DMS153 treated with DMSO at 0.1 percent for 48 hours (cell line): ENCODE measurements around the gene MIA2.
"Not testable (repeated sequence)": the region's sequence is repeated elsewhere in the genome, so short reads cannot be mapped to it uniquely, and the experiment has no call there.

Experiments used
- DNase-seq: peaks from one replicate; lab custom pipeline; 2025; ENCODE audit not compliant: unreplicated experiment; lab: John Stamatoyannopoulos, UW

MIA2 gene

DNA sequence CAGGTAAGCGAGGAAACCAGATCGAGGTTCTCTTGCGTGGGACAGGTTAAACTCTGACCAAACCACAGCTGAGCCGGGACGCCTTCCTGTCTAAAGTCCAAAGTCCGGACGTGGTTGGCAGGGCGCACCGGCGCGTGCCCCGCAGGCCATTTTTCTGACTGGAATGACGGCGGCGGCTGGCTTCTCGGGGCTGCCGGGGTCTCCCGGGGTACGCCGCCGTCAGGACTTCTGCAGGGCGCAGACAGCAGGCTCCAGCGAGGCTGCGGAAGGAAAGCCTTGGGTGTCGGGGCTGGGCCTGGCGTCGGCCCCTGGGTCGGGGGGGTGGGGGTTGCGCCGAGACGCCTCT, 32.8 kb downstream of the MIA2 start:
- DNase-seq: peak; percentile 43

DNA sequence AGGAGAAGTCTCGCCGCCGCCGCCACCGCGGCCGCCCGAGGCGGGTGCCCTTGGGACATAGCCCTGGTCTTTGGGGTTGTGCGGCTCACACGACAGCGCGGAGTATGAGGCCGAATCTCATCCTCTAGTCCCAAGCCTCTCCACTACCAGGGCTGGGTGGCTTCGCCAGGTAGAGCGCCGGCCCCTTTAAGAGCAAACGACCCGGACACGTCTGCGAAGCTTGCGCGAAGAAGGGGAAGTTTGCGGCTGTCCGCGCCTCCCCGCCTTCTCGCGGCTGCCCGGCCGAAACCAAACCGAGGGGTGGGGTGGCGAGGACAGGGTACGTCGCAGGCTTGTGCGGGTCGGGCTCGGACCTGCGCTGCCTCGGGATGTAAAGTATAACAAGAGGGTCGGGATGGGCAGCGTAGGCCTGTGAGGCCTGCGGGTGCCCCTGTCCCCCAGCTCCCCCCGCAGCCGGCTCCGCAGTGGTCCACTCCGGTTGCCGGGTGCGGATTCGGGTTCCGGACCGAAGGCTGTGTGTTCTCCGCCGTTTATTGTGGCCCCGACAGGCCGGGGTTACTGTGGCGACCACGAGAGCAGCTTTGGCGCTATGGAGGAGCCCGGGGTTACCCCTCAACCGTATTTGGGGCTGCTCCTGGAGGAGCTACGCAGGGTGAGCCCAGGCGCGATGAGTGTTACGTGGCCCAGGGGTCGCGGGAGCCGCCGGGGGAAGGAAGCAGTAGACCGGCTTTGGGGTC, 33.3 kb downstream of the MIA2 start:
- peak; percentile 55 for DNase-seq

DNA sequence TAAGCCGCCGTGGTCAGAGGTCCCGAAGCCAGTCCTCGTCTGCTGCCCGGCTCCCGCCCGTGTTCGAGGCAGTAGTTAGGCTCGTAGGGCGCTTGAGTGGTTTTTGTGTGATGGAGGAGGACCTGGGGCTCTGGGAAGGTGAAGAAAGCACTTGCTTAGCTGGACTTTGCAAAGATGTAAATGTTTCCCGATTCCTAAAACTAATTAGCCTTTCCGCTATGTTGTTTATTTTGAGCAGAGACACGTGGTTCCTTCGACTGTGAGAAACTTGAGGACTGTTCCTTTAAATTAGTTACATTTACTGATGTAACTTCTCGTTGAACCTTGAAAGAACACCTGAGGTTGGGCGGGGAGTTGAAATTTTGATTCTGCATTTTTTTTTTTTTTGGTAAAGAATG, 33.9 kb downstream of the MIA2 start:
- DNase-seq: peak; percentile 22

DNA sequence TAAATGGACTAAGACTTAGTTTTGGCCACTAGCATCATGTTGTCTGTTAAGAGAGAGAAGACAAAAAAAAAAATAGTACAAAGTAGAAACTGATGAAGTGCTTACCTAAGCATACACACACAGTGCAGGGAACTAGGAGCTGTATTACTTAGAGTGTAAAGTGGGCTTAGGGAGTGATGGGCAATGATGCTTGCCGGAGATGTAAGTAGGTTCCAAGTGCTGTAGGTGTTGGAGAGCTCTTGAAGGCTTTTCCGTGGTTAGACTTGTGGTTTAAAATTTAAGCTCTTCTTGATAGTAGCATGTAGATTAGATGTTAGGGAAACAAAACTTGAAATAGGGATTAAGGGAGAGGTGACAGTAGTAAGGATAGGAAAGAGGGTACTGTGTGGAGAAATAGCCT, 34.7 kb downstream of the MIA2 start:
- no peak for DNase-seq

DNA sequence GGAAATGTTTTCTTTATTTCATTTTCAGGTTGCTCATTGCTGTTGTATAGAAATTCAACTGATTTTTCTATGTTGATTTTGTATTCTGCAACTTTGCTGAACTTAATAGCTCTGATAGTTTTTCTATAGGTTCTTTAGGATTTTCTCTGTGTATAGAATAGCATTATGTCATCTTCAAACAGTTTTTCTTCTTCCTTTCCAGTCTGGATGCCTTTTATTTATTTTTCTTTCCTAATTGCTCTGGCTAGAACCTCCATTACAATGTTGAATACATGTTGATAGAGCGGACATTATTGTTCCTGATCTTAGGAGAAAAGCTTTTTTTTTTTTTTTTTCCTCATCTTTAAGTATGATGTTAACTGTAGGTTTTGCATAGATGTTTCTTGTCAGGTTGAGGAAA, 39.2 kb downstream of the MIA2 start:
- no peak for DNase-seq

DNA sequence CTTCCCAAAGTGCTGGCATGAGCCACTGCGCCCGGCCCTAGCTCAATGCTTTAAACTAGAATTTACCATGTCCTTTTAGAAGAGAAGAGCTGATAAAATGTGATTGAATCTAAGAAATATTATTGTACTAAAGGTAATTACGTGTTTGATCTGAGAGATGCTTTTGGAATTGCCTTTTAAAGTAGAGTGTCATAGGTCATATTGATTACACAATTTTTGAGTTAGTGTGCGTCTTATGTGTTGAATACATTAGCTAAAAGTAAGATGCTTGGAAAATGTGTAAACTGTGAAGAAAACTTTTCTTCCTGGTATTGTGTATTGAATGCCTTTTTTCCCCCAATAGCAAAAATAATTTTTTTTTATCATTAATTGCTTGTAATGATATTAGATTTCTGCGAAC, 41.7 kb downstream of the MIA2 start:
- DNase-seq: no peak

DNA sequence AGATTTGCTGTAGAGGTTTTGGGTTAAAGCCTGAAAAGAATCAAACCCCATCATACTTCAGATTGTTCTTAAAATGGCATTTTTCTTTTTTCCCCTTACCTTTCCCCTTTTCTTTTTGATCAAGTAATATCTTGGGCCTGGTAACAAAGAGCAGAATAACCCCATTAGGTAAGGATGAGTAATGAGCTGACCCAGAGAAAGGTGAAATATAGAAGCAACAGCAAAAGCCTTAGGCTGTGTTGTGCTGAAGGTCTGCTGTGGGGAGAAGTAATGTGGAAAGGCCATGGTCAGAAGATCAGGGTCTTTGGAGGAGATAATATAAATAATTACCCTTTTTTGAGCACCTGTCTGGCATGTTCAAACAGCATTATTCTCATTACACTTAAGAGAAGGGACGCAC, 42.3 kb downstream of the MIA2 start:
- no peak for DNase-seq

DNA sequence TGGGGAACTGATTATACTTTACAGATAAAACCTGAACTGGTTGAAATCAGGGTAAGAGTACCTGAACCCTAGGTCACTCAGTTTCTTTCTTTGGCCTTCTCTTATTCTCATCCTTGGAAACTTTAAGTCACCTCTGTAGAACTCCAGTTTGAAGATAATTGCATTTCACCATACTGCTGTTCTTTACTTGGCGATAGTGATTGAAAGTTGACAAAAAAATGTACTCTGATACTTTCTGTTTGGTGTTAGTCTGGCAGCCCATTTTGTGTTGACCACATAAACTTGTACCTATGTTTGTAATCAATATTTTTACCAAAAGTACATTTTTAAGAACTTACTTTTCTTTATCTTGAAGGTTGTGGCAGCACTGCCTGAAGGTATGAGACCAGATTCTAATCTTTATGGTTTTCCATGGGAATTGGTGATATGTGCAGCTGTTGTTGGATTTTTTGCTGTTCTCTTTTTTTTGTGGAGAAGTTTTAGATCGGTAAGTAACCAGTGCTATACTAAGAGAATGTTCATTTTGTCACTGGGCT, 42.9 kb downstream of the MIA2 start:
- no peak for DNase-seq

DNA sequence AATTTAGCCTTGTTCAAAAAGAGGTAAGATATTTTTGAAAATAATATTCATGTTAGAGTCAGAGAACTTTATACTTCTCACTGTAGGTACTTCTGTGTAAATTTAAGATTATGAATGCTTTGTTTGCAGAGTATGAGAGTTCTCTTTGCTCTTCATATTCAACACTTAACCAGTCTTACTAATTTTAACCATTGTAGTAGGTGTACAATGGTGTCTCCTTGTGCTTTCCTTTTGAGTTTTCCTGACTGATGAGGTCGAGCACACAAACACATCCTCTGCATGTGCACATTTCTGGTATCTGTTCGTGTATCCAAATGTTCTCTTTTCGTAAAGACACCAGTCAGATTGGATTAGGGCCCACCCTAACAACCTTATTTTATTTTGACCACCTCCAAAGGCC, 45.8 kb downstream of the MIA2 start:
- DNase-seq: no peak

DNA sequence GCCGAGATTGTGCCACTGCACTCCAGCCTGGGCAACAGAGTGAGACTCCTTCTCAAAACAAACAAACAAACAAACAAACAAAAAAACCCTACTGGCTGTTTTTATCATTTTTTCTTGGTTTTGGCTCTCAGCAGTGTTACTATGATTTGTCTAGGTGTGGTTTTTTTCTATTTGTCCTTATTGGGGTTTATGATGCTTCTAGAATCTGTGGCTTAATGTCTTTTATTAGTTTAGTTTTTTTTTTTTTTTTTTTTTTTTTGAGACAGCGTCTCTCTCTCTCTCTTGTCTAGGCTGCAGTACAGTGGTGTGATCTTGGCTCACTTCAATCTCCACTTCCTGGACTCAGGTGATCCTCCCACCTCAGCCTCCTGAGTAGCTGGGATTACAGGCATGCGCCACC, 47.0 kb downstream of the MIA2 start:
- not testable (repeated sequence) for DNase-seq

DNA sequence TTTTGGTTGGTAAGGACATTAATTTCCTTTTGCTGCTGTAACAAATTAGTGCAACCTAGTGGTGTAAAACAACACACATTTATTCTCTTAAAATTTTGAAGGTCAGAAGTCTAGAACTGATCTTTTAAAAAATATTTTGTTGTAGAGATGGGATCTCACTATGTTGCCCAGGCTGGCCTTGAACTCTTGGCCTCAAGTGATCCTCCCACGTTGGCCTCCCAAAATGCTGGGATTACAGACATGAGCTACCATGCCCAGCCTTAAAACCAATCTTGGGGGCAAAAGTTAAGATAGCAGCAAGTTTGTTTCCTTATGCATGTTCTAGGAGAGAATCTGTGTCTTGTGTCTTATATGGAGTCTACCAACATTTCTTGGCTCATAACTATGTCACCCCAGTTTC, 55.8 kb downstream of the MIA2 start:
- DNase-seq: no peak

DNA sequence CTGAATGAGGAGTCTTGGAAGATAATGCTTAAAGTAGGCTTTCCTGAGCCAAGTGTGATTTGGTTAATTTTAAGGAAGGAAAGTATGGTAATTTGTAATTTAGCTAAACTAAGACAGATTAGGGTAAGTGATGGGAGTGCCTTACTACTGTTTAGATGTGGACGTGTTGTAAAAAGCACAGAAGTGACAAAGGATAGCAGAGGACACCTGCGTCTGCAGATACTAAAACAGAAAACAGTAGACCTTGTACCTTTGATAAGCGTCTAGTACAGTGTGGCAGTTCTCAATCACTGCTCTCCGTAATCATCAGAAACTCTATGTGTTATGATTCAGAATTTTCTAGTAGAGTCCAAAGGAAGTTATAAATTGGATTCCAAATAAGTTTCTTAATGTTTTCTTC, 58.0 kb downstream of the MIA2 start:
- no peak for DNase-seq

DNA sequence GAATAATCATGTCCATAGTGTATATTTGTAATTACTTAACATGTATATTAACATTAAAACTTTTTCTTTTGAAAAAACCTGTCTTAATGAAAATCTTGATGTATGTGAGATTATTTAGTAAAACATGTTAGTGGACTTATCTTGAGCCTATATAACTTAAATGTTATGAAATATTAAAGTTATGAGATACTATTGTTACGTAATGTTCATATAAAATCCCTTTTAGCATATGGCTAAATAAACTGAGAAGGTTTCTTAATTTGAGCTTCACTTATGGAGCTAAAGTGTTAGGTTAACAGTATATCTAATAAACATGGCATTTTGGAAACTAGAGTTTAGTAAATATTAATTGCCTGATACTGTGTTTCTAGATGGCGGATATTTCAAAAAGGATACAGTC, 59.9 kb downstream of the MIA2 start:
- no peak for DNase-seq

DNA sequence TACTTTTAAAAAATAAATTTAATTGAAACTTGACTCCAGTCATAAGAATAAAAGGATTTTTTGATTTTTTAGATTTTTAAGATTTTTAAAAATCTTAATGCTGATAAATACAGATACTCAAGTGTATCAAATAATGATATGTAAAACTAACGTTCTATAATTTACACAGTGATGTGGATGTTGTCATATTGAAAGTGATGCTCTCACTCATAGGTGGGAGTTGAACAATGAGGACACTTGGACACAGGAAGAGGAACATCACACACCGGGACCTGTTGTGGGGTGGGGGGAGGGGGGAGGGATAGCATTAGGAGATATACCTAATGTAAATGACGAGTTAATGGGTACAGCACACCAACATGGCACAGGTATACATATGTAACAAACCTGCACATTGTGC, 66.7 kb downstream of the MIA2 start:
- DNase-seq: not testable (repeated sequence)

DNA sequence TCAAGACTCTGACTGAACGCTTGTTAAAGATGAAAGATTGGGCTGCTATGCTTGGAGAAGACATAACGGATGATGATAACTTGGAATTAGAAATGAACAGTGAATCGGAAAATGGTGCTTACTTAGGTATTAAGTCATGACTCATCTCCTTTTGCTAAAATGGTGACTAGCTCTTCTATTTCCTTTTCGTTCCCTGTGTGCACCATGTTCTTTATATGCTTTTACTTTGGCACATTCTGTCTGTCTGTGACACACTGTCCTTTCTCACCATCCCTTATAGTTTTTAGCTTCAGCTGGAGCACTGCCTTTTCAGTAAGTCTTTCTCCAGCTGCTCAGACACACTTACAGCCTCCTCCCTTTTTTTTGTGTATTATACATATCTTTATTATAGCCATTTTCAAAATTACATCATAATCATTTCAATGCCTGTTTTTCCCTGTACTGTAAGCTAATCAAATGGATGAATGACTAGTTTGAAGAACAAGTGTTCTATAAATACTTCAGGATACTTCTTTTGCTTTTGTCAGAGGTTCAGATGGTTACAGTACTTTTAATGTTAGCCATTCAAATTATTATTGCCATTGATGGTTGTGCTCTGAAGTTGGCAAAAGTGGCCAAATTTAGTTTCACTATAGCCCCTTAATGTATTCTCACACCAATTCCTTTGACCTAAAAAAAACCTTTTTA, 68.6 kb downstream of the MIA2 start:
- DNase-seq: no peak

DNA sequence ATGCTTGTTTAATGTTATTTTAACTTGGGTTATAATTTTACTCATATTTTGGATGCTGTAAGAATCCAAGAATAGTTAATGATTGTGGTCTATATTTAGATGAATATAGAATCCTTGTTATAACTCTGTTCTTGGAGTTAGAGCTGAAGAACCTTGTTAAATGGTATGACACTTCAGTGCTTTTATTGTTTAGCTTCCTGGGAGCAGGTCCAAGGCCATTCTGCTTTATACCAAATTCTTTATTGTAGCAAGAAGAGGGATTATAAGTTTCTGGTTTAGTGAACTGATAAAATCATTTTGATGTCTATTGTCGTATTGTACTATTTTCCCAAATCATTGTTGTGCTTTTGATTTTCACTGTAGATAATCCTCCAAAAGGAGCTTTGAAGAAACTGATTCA, 69.4 kb downstream of the MIA2 start:
- no peak for DNase-seq

DNA sequence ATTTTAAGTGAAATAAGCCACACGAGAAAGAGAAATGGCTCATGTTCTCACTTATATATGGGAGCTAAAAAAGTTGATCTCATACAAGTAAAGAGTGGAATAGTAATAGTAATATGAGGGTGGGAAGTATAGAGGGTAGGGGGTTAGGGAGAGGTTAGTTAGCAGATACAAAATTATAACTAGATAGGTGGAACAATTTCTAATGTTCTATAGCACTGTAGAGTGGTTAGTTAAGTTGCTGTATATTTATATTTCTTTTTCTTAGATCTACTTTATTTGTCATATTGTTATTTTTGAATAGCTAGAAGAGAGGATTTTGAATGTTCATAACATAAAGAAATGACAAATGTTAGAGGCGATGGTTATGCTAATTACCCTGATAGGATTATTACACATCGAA, 74.1 kb downstream of the MIA2 start:
- no peak for DNase-seq

DNA sequence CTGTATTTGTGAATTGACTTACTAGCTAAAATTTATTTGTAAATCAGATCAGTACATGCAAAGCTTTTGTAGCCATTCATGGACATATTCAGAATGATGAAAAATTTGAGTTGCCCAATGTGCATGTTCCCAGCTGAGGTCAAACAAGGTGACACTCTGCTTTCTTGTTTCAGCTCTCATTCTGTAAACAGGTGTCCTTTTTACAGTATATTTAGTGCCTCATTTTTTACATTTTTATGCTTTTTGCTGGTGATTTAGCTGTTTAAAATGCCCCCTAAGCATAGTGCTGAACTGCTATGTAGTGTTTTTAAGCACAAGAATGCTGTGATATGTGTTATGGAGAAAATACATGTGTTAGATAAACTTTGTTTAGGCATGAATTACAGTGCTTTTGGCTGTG, 76.3 kb downstream of the MIA2 start:
- DNase-seq: no peak

DNA sequence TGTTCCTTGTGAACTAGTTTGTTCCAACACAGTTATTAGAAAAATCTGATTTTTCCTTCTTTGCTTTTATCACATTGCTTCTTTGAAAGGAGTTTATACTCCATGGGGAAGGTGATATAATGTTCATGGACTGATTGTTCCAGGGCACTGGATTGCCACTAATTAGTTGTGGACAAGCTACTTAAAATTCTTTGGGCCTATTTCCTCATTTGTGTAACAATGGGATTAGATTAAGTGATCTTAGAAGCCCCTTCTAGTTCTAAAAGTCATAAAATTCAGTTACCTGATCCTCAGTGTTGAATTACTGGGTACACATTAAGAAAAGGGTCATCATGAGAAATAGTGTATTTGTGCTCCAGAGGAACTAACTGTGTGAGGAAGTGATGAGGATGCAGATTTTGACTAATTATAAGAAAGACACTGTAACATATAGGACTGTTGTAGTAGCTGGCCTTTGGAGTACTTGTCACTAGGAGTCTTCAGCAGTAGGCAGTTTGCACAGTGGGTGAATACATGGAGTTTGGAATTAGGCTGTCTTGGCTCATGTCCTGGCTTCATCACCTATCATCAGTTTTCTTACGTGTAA, 82.2 kb downstream of the MIA2 start:
- DNase-seq: no peak

DNA sequence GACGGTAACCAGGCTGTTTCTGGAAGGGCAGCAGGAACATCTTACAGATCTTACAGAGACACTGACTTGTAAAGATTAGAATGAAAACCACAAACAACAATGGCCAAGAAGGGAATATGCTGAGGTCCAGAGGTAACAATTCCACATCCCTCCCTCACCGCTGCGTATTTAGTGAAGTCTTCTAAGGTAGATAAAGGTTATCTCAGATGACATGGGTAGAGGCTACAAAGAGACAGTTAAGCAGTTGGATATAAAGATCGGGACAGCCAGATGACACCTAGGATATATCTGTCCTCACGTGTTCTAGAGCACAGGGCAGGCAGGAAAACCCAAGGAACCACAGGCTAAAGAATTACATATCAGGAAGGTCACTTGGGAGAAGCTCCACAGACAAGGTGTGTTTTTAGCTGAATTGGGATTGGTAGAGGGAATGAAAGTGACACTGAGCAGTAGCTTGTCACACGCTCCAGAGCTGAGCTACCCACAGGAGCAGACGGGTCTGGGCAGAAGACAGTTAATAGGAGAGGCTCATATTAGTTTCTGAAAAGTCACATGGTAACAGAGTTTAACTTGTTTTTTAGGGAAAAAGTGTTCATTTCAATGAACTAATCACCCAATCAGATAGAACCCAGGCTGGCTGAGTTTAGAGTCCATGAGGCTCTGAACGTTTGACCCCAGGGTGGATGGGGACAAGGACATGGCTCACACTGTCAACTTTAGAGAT, 83.3 kb downstream of the MIA2 start:
- DNase-seq: no peak

DNA sequence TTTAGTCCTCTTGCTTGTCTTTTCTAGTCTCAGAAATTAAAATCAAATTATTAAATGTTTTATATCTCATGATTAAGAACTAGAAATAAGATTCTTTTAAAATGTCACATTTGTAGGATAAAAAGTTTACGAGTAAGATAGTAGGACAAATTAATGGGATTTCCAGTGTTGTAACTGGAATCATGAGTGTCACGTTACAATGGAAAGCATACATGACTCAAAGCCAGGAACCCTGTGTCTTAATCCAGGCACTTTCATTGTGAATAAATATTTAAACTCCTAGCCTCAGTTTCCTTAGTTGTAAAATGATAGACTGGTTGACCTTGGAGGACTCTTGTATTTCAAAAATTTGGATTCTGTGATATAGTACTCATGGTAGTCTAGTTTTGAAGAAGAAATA, 84.9 kb downstream of the MIA2 start:
- no peak for DNase-seq

DNA sequence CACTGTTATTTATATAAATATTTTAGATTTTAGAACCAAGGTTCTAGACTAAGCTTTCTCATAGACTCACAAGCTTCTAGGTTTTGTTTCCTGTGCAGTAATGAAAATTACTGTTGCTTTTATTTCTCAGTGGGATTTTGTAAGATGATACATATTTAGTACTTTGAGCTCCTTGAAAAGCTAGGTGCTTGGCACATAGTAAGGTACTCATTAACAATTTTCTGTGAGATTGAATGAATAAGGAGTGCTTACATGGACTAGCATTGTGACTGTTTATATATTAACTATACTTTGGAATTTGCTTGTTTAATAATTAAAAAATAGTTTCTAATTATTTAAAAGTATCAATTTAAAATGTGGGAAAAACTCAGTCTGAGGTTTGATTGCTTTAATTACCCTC, 85.7 kb downstream of the MIA2 start:
- DNase-seq: no peak
